Naive thymus-derived CD4-positive, alpha-beta T cell (primary cell): ENCODE results near the gene NFATC2IP. TPM values are rescaled to one million over a fixed set of nuclear protein-coding genes. Genes with fewer than 3 reads are reported as not detected.
"Not testable (repeated sequence)": the region's sequence is repeated elsewhere in the genome, so short reads cannot be mapped to it uniquely, and the experiment has no call there.

Experiments
- ATAC-seq: fragments of 150-1000 bp; cut with Tn5 transposase; 2 replicates; pipeline ENCODE4 v1.10.0; 2021; ENCODE audit warnings: mild to moderate bottlenecking, moderate library complexity
- CTCF ChIA-PET: fragments of 350-600 bp; sonication (Branson Sonifier 250); formaldehyde crosslinking; loops from one replicate; lab custom pipeline; 2021; ENCODE audit warnings: antibody characterized with exemption; lab: Charles Lee
- POLR2A ChIA-PET: fragments of 350-600 bp; sonication (Branson Sonifier 250); formaldehyde crosslinking; loops from one replicate; lab custom pipeline; 2021; ENCODE audit warnings: antibody characterized with exemption, inconsistent platforms; lab: Charles Lee
- DNase-seq, 9 donors: peaks; one replicate each; pipeline versions ENCODE4 v3.0.0 to v3.0.0-alpha.2; 2020 to 2022; ENCODE audit warnings: mixed read lengths in 1 of 9
- H3K27ac ChIP-seq: one replicate; pipeline ENCODE4 v1.7.0; 2013; ENCODE audit warnings: mild to moderate bottlenecking, low read depth, low read length, moderate library complexity
- H3K27me3 ChIP-seq, 2 donors: one replicate each; pipeline ENCODE4 v1.7.0; 2013; ENCODE audit warnings: low read length in 2 of 2, mild to moderate bottlenecking in 2 of 2, moderate library complexity in 2 of 2; ENCODE audit not compliant: control insufficient read depth in 2 of 2, insufficient read depth in 2 of 2
- H3K36me3 ChIP-seq, 3 experiments: 1 replicate in 2 of 3; 2 replicates in 1 of 3; pipeline ENCODE4 v1.7.0; 2013; ENCODE audit warnings: low read length in 3 of 3, mild to moderate bottlenecking in 3 of 3, moderate library complexity in 1 of 3; ENCODE audit not compliant: insufficient read depth in 3 of 3, control insufficient read depth in 2 of 3
- H3K4me1 ChIP-seq, 2 donors: one replicate each; pipeline ENCODE4 v1.7.0; 2013; ENCODE audit warnings: low read length in 2 of 2, mild to moderate bottlenecking in 2 of 2, moderate library complexity in 1 of 2; ENCODE audit not compliant: control insufficient read depth in 2 of 2, insufficient read depth in 2 of 2
- H3K4me3 ChIP-seq: 2 replicates; pipeline ENCODE4 v1.7.0; 2013; ENCODE audit warnings: mild to moderate bottlenecking, low read length
- H3K9me3 ChIP-seq, 3 experiments: 1 replicate in 2 of 3; 2 replicates in 1 of 3; pipeline ENCODE4 v1.7.0; 2013; ENCODE audit warnings: low read length in 3 of 3; ENCODE audit not compliant: control insufficient read depth in 2 of 3
- H3K27ac Mint-ChIP-seq, 9 donors: one replicate each; pipeline ENCODE4 v1.8.0; 2020 to 2022; ENCODE audit warnings: mixed read lengths in 9 of 9, mild to moderate bottlenecking in 8 of 9, moderate library complexity in 5 of 9, inconsistent platforms in 2 of 9
- H3K27me3 Mint-ChIP-seq, 5 donors: one replicate each; pipeline ENCODE4 v1.8.0; 2021 to 2022; ENCODE audit warnings: mixed read lengths in 5 of 5, mild to moderate bottlenecking in 1 of 5
- H3K36me3 Mint-ChIP-seq, 5 donors: one replicate each; pipeline ENCODE4 v1.8.0; 2020 to 2022; ENCODE audit warnings: mixed read lengths in 5 of 5, mild to moderate bottlenecking in 3 of 5, inconsistent platforms in 1 of 5
- H3K4me1 Mint-ChIP-seq, 7 donors: one replicate each; pipeline ENCODE4 v1.8.0; 2020 to 2022; ENCODE audit warnings: mixed read lengths in 7 of 7, mild to moderate bottlenecking in 3 of 7, inconsistent platforms in 1 of 7
- H3K4me3 Mint-ChIP-seq, 10 donors: one replicate each; pipeline ENCODE4 v1.8.0; 2020 to 2022; ENCODE audit warnings: mild to moderate bottlenecking in 10 of 10, mixed read lengths in 10 of 10, moderate library complexity in 6 of 10, inconsistent platforms in 2 of 10
- H3K9me3 Mint-ChIP-seq, 11 donors: one replicate each; pipeline ENCODE4 v1.8.0; 2020 to 2022; ENCODE audit warnings: mixed read lengths in 11 of 11, mild to moderate bottlenecking in 4 of 11, inconsistent platforms in 1 of 11, moderate library complexity in 1 of 11
- intact Hi-C, 2 donors: fragments of 100-400 bp; cut with micrococcal nuclease; formaldehyde crosslinking; loops; one replicate each; pipeline ENCODE4 v1.15.1; 2023
- polyA plus RNA-seq, 2 donors: library from polyadenylated mRNA; unstranded; fragments of 300-500 nt; fragmentation: Illumina TruSeq; gene quantifications; one replicate each; pipeline ENCODE4 v1.2.3, GENCODE V29; 2021
- total RNA-seq, 6 experiments: library from RNA in 5 of 6; stranded (reverse) in 5 of 6; gene quantifications; 1 replicate in 5 of 6; 2 replicates in 1 of 6; pipeline ENCODE4 v1.2.3 and lab custom pipeline; 2021 to 2026

The NFATC2IP gene
- total and polyA plus RNA-seq, 7 experiments from 2014 or later = 26.0 to 117 (median 77.8) TPM

DNA sequence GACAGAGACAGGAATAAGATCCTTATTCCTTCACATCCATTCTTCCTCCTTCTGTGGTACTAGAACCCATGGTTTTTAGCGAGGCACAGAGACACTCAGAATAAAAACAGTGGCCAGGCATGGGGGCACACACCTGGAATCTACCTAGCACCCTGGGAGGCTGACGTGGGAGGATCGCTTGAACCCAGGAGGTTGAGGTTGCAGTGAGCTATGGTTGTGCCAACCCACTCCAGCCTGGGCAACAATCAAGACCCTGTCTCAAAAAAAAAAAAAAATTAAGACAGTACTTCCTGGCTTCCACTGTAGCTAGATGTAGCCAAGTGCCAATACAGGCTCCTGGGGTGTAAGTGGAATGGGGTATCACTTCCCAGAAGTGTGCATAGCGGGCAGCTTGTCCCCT lies 16.4 kb downstream of the NFATC2IP start:
- Histone ChIP-seq H3K27me3 (no peaks in the 10 kb centered on the region), H3K4me3 (no peak overlapping the region), H3K4me1 (no peaks in the 10 kb centered on the region), H3K27ac (no peak overlapping the region), H3K9me3 (no peaks in the 10 kb centered on the region), H3K36me3 (peaks cover 0 to 36% (median 6%) of the 10 kb centered on the region in 3 experiments)
- Mint-ChIP-seq H3K9me3 (no peaks in the 10 kb centered on the region), H3K27me3 (no peaks in the 10 kb centered on the region), H3K4me3 (no peak overlapping the region), H3K27ac (peak overlapping the region in 1 of 9 donors; percentile 43), H3K36me3 (peaks cover 0 to 22% (median 8%) of the 10 kb centered on the region in 5 donors), H3K4me1 (no peaks in the 10 kb centered on the region)
- ChIA-PET POLR2A (interaction anchor here (0.6 kb wide), 2 partner anchors 113 to 122 kb away, joined by 3 read pairs; no protein-coding TSS in a partner anchor), CTCF (interaction anchor here (1.8 kb wide), 1 partner anchor 10 kb away, joined by 6 read pairs; no protein-coding TSS in a partner anchor)
- ATAC-seq (no peak), DNase-seq (no peak)
- intact Hi-C loops = no loop called here

DNA sequence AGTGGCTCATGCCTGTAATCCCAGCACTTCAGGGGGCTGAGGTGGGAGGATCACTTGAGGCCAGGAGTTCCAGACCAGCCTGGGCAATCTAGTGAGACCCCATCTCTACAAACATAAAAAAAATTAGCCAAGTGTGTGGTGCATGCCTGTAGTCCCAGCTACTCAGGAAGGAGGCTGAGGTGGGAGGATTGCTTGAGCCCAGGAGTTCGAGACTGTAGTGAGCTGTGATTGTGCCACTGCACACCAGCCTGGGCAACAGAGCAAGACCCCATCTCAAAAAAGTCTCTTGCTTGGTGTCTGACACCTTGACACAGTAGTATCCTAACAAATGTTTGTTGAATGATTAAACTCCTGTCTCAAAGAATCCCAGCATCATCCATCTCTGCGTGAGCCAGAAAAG lies 19.0 kb downstream of the NFATC2IP start:
- POLR2A ChIA-PET = interaction anchor here (1.0 to 1.7 kb wide), 3 partner anchors 9 to 18 kb away, joined by 3 to 6 read pairs (median 4); no protein-coding TSS in a partner anchor

GRCh38 chr16:28974007-28974436 lies 23.3 kb downstream of the NFATC2IP start:
- H3K9me3 ChIP-seq = no peaks in the 10 kb centered on the region
- Mint-ChIP-seq H3K9me3 (peaks cover 0 to 4% (median 0%) of the 10 kb centered on the region in 11 donors), H3K36me3 (peaks cover 0 to 13% (median 6%) of the 10 kb centered on the region in 5 donors), H3K27me3 (no peaks in the 10 kb centered on the region), H3K27ac (peak overlapping the region; percentile 91 to 99 (median 96)), H3K4me3 (peak overlapping the region; percentile 96 to 99 (median 98)), H3K4me1 (peaks cover 30 to 48% (median 41%) of the 10 kb centered on the region in 7 donors)
- intact Hi-C loops = loop anchor here in 1 of 2 donors (1.0 to 2.0 kb wide), 4 partner anchors 14 to 51 kb away; partner anchors contain the start of gene RABEP2
- ChIA-PET POLR2A (interaction anchor here (0.6 to 8.9 kb wide), 13 partner anchors 12 to 110 kb away, joined by 3 to 143 read pairs (median 5); partner anchors contain the start of genes LAT, NFATC2IP and SH2B1), CTCF (interaction anchor here (0.6 to 1.8 kb wide), 8 partner anchors 10 to 420 kb away, joined by 3 to 7 read pairs (median 5); partner anchors contain the start of gene SGF29)
- peaks cover 0 to 21% (median 0%) of the 10 kb centered on the region in 3 experiments for H3K36me3 ChIP-seq
- H3K27ac ChIP-seq = peak overlapping the region; percentile 75
- H3K4me3 ChIP-seq = peak overlapping the region; percentile 80
- H3K27me3 ChIP-seq = no peaks in the 10 kb centered on the region
- peaks cover 5 to 12% of the 10 kb centered on the region in 2 donors for H3K4me1 ChIP-seq
- ATAC-seq = peak; percentile 3
- peak in 1 of 9 donors; percentile 42 for DNase-seq

More for the DNA sequence above, 19.0 kb downstream of the NFATC2IP start:
- peaks cover 4 to 12% (median 10%) of the 10 kb centered on the region in 7 donors for H3K4me1 Mint-ChIP-seq
- H3K36me3 ChIP-seq = peaks cover 0 to 16% (median under 1%) of the 10 kb centered on the region in 3 experiments
- H3K4me3 Mint-ChIP-seq, H3K36me3 Mint-ChIP-seq, DNase-seq, H3K9me3 Mint-ChIP-seq, CTCF ChIA-PET, intact Hi-C loops, ATAC-seq, H3K4me1 ChIP-seq, H3K9me3 ChIP-seq, H3K27me3 ChIP-seq, H3K27ac ChIP-seq, H3K4me3 ChIP-seq, H3K27me3 Mint-ChIP-seq: not testable (repeated sequence)
- H3K27ac Mint-ChIP-seq = peak overlapping the region in 1 of 9 donors; percentile 48

DNA sequence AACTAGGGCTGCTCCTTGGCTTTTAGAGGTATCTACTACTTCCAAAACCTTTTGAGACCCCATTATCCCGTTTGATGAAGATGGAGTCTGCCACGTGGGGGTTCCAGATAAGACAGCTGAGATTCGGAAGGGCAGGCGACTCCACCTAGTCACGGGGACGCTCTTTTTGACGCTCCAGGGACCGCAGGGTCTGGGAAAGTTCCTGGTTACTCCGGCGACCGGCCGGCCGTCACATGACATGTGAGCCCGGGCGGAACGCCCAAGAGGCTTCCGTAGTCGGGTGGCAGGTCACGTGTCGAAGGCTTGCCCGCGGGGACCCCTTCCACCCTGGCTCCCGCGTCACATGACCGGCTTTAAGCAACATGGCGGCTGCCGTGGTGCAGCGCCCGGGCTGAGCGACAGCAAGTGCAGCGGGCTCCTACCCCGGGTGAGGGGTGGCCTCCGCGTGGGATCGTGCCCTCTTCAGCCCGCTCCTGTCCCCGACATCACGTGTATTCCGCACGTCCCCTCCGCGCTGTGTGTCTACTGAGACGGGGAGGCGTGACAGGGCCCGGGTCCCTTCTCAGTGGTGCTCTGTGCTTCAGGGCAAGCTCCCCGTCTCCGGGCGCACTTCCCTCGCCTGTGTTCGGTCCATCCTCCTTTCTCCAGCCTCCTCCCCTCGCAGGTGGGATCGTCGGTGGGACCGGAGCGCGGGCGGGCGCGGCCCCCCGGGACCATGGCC lies 23.9 kb downstream of the NFATC2IP start, which contains the start of gene SPNS1:
TSS of gene SPNS1 (plus strand) at position 342 of the 721 bp plus-strand sequence. CDS start at position 716, 374 bp downstream.
- no peaks in the 10 kb centered on the region for H3K27me3 Mint-ChIP-seq
- Histone ChIP-seq H3K27me3 (no peaks in the 10 kb centered on the region), H3K36me3 (peaks cover 0 to 27% (median 0%) of the 10 kb centered on the region in 3 experiments), H3K27ac (peak within 1 kb of the TSS; percentile 75), H3K4me3 (peak within 1 kb of the TSS; percentile 80), H3K4me1 (peaks cover 5 to 12% of the 10 kb centered on the region in 2 donors), H3K9me3 (no peaks in the 10 kb centered on the region)
- intact Hi-C loops = loop anchor here in 1 of 2 donors (1.0 to 2.0 kb wide), 4 partner anchors 14 to 50 kb away; partner anchors contain the start of gene RABEP2
- ChIA-PET CTCF (interaction anchor here (1.1 to 1.8 kb wide), 6 partner anchors 9 to 36 kb away, joined by 3 to 7 read pairs (median 5); no protein-coding TSS in a partner anchor), POLR2A (interaction anchor here (0.6 to 8.9 kb wide), 12 partner anchors 12 to 595 kb away, joined by 3 to 143 read pairs (median 5); partner anchors contain the start of genes LAT, NFATC2IP and SH2B1)
- peaks cover 0 to 4% (median 0%) of the 10 kb centered on the region in 11 donors for H3K9me3 Mint-ChIP-seq
- ATAC-seq (peak; percentile 95), DNase-seq (peak; percentile 77 to 96 (median 87))
- peak within 1 kb of the TSS; percentile 91 to 99 (median 96) for H3K27ac Mint-ChIP-seq
- H3K36me3 Mint-ChIP-seq = peaks cover 0 to 13% (median 6%) of the 10 kb centered on the region in 5 donors
- peaks cover 30 to 48% (median 41%) of the 10 kb centered on the region in 7 donors for H3K4me1 Mint-ChIP-seq
- H3K4me3 Mint-ChIP-seq = peak within 1 kb of the TSS; percentile 96 to 99 (median 98)

- Mint-ChIP-seq H3K27ac (peak overlapping the region; percentile 86 to 96 (median 91)), H3K9me3 (peaks cover 0 to 4% (median 0%) of the 10 kb centered on the region in 11 donors), H3K4me3 (peak overlapping the region; percentile 96 to 99 (median 98)), H3K27me3 (no peaks in the 10 kb centered on the region), H3K4me1 (peaks cover 30 to 48% (median 41%) of the 10 kb centered on the region in 7 donors), H3K36me3 (peaks cover 0 to 13% (median 6%) of the 10 kb centered on the region in 5 donors)
- ChIA-PET POLR2A (interaction anchor here (1.4 to 8.9 kb wide), 5 partner anchors 11 to 54 kb away, joined by 5 to 143 read pairs (median 8); partner anchors contain the start of genes LAT and NFATC2IP), CTCF (interaction anchor here (1.8 kb wide), 1 partner anchor 9 kb away, joined by 5 read pairs; no protein-coding TSS in a partner anchor)
- Histone ChIP-seq H3K27me3 (no peaks in the 10 kb centered on the region), H3K27ac (peak overlapping the region; percentile 75), H3K9me3 (no peaks in the 10 kb centered on the region), H3K4me1 (peaks cover 5 to 12% of the 10 kb centered on the region in 2 donors), H3K4me3 (peak overlapping the region; percentile 80), H3K36me3 (peaks cover 0 to 27% (median 0%) of the 10 kb centered on the region in 3 experiments)
- DNase-seq = no peak
- peak; percentile 3 for ATAC-seq
- intact Hi-C loops = loop anchor here in 1 of 2 donors (2.0 kb wide), 2 partner anchors 50 kb away; partner anchors contain the start of gene RABEP2
These were observed 24.4 kb downstream of the NFATC2IP start for GRCh38 chr16:28975158-28975599.
